ENCODE results near the gene HMCN2.

GRCh38 chr9:130284690-130285089 is 19.1 kb downstream of the HMCN2 start:
- TF ChIP-seq, protein P1, sequence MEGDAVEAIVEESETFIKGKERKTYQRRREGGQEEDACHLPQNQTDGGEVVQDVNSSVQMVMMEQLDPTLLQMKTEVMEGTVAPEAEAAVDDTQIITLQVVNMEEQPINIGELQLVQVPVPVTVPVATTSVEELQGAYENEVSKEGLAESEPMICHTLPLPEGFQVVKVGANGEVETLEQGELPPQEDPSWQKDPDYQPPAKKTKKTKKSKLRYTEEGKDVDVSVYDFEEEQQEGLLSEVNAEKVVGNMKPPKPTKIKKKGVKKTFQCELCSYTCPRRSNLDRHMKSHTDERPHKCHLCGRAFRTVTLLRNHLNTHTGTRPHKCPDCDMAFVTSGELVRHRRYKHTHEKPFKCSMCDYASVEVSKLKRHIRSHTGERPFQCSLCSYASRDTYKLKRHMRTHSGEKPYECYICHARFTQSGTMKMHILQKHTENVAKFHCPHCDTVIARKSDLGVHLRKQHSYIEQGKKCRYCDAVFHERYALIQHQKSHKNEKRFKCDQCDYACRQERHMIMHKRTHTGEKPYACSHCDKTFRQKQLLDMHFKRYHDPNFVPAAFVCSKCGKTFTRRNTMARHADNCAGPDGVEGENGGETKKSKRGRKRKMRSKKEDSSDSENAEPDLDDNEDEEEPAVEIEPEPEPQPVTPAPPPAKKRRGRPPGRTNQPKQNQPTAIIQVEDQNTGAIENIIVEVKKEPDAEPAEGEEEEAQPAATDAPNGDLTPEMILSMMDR (IDR thresholded peaks at IDR 0.05), result no peak
- no peak for TF ChIP-seq NR3C1 (CRISPR knock-in tag; conservative IDR thresholded peaks at IDR 0.05; ENCODE audit: low read depth)
- TF ChIP-seq PREB (CRISPR knock-in tag; IDR thresholded peaks at IDR 0.05; ENCODE audit: borderline replicate concordance), result no peak

Data from WTC11 (cell line).